ENCODE results near the gene CNTNAP2.

- TF ChIP-seq, protein P1, sequence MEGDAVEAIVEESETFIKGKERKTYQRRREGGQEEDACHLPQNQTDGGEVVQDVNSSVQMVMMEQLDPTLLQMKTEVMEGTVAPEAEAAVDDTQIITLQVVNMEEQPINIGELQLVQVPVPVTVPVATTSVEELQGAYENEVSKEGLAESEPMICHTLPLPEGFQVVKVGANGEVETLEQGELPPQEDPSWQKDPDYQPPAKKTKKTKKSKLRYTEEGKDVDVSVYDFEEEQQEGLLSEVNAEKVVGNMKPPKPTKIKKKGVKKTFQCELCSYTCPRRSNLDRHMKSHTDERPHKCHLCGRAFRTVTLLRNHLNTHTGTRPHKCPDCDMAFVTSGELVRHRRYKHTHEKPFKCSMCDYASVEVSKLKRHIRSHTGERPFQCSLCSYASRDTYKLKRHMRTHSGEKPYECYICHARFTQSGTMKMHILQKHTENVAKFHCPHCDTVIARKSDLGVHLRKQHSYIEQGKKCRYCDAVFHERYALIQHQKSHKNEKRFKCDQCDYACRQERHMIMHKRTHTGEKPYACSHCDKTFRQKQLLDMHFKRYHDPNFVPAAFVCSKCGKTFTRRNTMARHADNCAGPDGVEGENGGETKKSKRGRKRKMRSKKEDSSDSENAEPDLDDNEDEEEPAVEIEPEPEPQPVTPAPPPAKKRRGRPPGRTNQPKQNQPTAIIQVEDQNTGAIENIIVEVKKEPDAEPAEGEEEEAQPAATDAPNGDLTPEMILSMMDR (IDR thresholded peaks at IDR 0.05) = no peak
- TF ChIP-seq POLR2A (IDR thresholded peaks at IDR 0.05) (no peak), EP300 (IDR thresholded peaks at IDR 0.05) (no peak), POLR2AphosphoS5 (IDR thresholded peaks at IDR 0.05) (no peak)
Measured at GRCh38 chr7:147052818-147053217, 936.2 kb downstream of the CNTNAP2 start.

All from stomach (tissue), 4 donors.